ENCODE measurements around the gene DAAM1.

The DAAM1 gene

GRCh38 chr14:59254911-59255545 is 66.6 kb downstream of the DAAM1 start:
- DNase-seq (ENCODE audit: low read depth): no peak

DNA sequence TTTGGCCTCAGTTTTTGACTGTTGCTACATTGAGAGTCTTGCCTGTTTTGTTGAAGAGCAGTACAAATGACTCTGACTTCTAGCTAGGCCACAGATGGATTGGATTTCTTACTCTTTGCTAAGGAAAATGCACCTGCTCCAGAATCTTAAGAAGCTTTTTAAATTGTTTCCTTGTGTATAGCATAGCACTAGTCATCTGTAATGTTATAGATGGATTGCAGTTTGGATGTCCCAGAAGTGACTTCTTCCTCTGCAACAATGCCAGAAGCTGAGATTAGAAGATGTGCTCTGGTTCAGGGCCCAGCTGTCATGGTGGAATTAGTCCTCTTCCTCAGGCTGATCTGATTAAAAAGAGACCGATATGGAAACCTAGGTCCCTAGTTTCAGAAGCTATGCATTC is 67.9 kb downstream of the DAAM1 start:
- DNase-seq (ENCODE audit: low read depth): no peak

DNA sequence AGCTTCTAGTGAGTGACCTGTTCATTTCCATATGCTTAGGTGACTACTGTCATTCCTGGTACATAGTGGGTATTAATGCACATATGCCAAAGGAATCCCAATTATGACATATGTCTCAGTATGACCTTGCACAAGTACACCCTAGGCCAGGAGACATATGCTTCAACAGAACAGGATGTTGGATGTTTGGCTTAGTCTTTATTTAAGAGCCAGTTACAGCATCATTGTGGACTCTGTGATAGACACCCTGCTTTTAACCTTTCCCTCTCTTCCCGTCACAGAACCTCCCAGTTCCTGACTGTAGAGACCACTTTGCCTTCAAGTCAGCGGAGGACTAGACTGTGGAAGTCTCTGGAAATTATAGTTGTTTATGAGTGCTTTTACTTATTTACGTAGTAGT is 72.9 kb downstream of the DAAM1 start:
- DNase-seq (ENCODE audit: low read depth): no peak

DNA sequence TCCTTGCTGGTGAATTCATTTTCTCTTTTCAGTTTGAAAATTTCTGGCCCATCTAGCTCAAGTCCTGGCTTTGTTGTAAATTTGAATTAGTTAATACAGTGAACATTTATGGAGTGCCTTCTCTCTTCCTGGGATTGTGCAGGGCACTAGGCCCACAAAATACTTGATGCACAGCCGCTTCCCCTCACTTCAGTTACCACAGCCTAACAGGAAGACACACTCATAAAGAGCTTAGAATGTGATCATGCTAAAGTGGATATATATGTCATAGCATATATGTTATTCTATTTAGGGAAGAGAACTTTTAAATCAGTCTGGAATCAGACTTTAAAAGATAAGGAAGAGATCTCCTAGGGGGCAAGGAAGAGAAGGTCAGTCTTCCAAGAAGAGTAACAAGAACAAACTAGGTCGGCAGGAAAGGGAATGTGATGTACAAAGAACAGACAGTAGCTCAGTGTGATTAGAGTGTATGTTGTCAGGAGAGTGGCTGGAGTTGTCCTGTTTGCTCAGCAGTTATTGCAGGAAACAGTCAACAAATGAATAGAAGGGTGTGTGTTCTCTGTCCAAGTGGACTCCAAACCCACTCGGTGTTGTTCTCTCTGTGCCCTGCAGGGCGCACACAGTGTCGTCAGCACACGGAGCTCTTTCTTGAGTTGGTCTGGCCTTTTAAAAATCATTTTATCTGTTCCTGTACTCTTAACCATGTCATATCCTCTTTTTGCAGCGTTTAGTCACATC is 74.4 kb downstream of the DAAM1 start:
- no peak for DNase-seq (ENCODE audit: low read depth)

DNA sequence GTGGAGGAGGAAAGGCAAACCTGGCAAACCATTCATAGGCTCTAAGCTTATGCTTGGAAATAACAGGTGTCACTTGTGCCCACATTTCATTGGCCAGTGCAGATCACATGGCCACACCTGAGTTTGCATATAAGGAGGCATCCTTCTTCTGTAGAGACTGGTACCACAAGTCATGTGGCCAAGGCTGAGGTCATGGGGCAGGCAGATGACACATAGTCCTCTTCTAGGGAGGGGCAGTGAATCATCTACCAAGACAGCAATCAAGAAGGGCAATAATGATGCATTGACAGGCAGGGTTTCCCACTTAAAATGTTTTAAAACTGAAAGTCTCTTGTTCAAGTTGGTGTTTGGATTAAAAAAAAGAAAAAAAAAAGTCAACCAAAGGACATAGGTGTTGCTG is 77.3 kb downstream of the DAAM1 start:
- DNase-seq (ENCODE audit: low read depth): peak; percentile 3

GRCh38 chr14:59267046-59267445 is 78.6 kb downstream of the DAAM1 start:
- DNase-seq (ENCODE audit: low read depth): no peak

- DNase-seq (ENCODE audit: low read depth): no peak
These were observed 79.5 kb downstream of the DAAM1 start for GRCh38 chr14:59268011-59268410.

DNA sequence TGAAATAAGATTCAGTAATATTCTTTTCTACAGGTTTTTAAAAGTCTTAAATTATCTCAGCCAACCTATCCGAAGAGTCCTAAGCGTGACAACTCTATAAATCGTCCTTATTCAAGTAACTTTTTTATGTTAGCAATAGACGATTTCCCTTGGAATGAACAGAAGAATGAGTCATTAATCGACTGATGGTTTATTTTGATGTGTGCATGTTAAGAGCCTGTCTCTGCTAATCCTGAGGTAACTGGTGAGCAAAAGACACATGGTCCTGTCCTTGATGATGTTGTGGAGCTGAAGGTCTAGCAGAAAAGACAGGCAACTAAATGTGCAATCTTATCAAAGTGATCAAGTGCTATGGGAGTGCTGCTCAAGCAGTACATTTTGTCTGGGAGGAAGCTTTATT is 80.4 kb downstream of the DAAM1 start:
- no peak for DNase-seq (ENCODE audit: low read depth)

DNA sequence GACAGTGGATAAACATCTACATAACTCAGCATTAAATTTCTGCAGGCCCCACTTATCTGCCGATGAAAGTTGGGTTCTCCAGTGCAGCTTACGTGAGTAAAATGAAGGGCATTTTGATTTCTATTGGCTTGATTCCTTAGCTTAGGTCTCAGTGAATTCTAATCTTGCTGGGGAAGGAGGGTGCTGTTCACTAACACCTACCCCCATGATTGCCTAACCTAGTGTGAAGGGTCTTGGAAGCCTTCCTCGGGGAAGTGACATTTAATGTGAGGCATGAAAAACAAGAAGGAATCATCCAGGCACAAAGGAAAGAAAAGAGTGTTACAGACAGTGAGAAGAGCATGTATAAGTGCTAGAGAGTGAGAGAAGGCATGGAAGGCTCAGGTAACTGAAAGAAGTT is 81.0 kb downstream of the DAAM1 start:
- no peak for DNase-seq (ENCODE audit: low read depth)

DNA sequence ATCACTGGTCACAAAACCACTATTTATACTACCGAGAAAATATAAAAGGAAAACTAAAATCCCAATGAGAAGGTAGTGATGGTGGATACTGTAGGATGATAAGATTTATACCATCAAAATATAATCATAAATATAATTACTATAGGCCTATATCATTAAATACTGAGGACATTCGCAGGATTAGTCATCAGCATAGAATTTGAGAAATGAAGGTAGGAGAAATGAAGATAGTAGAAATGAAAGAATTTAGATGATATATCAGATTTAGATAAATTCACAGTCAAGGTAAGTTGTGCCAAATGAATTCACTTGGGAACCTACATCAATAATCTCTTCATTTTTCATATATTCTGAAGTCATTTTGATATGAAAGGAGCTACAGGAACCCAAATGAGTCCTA is 82.8 kb downstream of the DAAM1 start:
- no peak for DNase-seq (ENCODE audit: low read depth)

DNA sequence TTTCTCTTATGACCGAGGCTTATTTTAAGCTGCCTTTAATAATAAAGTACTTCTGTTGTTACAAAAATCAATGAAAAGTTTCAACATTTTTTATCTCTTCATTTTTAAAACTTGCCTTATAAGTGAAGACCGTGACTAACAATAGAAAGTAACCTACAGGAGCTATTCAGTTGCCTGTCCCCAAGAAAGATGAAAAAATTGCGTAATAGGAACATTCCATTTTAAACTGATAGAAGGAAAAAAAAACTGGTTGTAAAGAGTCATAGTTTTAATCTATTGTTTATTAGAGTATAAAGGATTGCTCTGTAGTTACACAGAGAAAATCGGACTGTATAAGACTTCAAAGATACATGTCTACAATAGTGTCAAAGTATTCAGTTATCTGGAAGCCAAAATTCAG is 83.3 kb downstream of the DAAM1 start:
- no peak for DNase-seq (ENCODE audit: low read depth)

- DNase-seq (ENCODE audit: low read depth): no peak
These were observed 84.2 kb downstream of the DAAM1 start for GRCh38 chr14:59272633-59273032.

GRCh38 chr14:59273737-59274136 is 85.3 kb downstream of the DAAM1 start:
- DNase-seq (ENCODE audit: low read depth): no peak

- DNase-seq (ENCODE audit: low read depth): no peak
These were observed 86.5 kb downstream of the DAAM1 start for GRCh38 chr14:59274991-59275391.

- no peak for DNase-seq (ENCODE audit: low read depth)
These were observed 87.2 kb downstream of the DAAM1 start for GRCh38 chr14:59275668-59276067.

DNA sequence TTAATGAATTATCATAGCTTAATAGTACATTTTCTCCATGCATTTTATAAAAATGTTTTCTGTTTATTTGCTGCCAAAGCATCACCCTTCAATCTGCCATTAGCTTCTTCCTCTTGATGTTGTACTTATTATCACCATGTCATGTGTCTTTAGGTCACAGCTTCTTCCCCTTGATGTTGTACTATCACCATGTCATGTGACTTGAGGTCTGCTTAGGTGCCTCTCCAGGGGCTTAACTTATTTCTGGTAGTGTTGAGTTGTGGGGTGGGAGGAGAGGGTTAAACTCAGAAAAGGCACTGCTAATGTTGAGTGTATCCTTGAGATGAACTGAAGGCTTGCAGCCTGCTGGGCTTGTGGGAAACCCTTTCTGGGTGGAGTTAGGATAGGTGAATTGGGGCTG is 87.8 kb downstream of the DAAM1 start:
- DNase-seq (ENCODE audit: low read depth): no peak

DNA sequence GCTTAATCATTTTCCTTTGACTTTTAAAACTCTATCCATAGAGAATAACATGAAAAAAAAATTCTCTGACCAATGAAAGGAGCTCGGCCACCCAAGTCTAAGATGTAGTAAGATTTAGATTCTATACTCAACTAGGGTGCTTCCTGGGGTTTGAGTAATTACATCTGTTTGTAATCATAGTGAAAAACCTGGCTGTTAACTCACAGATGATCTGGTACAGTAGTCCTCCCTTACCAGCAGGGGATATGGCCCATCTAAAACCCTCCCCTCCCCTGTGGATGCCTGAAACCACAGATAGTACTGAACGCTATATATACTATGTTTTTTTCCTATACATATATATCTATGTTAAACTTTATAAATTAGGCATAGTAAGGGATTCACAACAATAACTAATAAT is 89.2 kb downstream of the DAAM1 start:
- DNase-seq (ENCODE audit: low read depth): no peak

DNA sequence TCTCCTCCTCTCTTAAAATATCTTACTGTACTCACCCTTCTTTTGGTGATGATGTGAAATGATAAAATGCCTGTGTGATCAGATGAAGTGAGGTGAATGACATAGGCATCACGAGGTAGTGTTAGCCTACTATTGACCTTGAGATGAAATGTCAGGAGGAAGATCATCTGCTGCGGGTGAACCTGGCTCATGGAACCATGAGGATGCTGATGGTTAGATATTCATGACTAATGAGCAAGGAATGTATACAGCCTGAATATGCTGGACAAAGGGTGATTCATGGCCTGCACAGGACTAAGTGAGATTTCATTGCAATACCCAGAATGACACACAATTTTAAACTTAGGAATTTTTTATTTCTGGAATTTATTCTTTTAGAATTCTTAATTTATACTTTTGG is 89.6 kb downstream of the DAAM1 start:
- no peak for DNase-seq (ENCODE audit: low read depth)

- no peak for DNase-seq (ENCODE audit: low read depth)
These were observed 92.5 kb downstream of the DAAM1 start for GRCh38 chr14:59280961-59281360.

- no peak for DNase-seq (ENCODE audit: low read depth)
These were observed 93.3 kb downstream of the DAAM1 start for GRCh38 chr14:59281609-59282377.

DNA sequence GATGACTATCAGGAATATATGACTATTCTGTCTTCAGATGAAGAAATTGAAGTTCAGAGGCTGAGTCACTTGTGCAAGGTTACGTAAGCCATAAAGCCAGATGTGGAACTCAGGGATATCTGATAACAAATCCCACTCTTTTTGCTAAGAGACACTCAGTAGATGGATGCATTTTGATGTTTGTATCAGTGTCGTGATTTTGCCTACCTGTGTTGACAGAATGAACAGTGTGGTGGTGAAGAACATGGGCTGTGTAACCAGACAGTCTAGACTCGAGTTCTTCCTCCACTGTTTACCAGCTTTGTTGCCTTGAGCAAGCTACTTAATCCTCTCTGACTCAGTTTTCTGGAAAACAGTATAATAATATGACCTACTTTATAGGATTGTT is 93.9 kb downstream of the DAAM1 start:
- DNase-seq (ENCODE audit: low read depth): no peak

- no peak for DNase-seq (ENCODE audit: low read depth)
These were observed 94.9 kb downstream of the DAAM1 start for GRCh38 chr14:59283361-59283760.

- no peak for DNase-seq (ENCODE audit: low read depth)
These were observed 95.6 kb downstream of the DAAM1 start for GRCh38 chr14:59284059-59284458.

Data from stimulated activated CD4-positive, alpha-beta T cell treated with anti-CD3 and anti-CD28 coated beads, Interleukin-2, amount 100 ng/mL, for 4 hours (primary cell).